Thoracic aorta (tissue), 2 donors: ENCODE measurements around the gene CBX1. TPM values are rescaled to one million over a fixed set of nuclear protein-coding genes. Genes with fewer than 3 reads are reported as not detected.
A peak's percentile ranks its signal among the peaks of the same experiment; 100 is the strongest.

Experiments
- ATAC-seq: fragments of 150-250 bp; one replicate; pipeline ENCODE4 v1.8.0; 2017; ENCODE audit warnings: low read depth; ENCODE audit not compliant: insufficient number of reproducible peaks, low FRiP score
- DNase-seq: peaks from one replicate; pipeline ENCODE4 v3.0.0-alpha.2; 2020; ENCODE audit warnings: low spot score
- H3K27ac ChIP-seq, 2 donors: fragments of 200-600 bp; sonication (generic); 1 replicate in 1 of 2; 2 replicates in 1 of 2; pipeline ENCODE4 v1.5.1; 2016; ENCODE audit warnings: mild to moderate bottlenecking in 2 of 2, moderate library complexity in 2 of 2
- H3K27me3 ChIP-seq: fragments of 200-600 bp; sonication (generic); replicated peaks from 2 replicates; pipeline ENCODE4 v1.6.0; 2016; ENCODE audit warnings: mild to moderate bottlenecking; ENCODE audit not compliant: insufficient read depth
- H3K36me3 ChIP-seq: fragments of 200-600 bp; sonication (generic); one replicate; pipeline ENCODE4 v1.5.1; 2016
- H3K4me1 ChIP-seq, 2 donors: fragments of 200-600 bp; sonication (generic); 1 replicate in 1 of 2; 2 replicates in 1 of 2; pipeline versions ENCODE4 v1.5.1 to v1.6.0; 2016; ENCODE audit warnings: low read depth in 2 of 2, mild to moderate bottlenecking in 1 of 2; ENCODE audit not compliant: control insufficient read depth in 1 of 2
- H3K4me3 ChIP-seq: fragments of 200-600 bp; sonication (generic); 2 replicates; pipeline ENCODE4 v1.5.1; 2016; ENCODE audit warnings: mild to moderate bottlenecking
- H3K9me3 ChIP-seq: fragments of 200-600 bp; sonication (generic); 2 replicates; pipeline ENCODE4 v1.5.1; 2016
- CTCF ChIP-seq: fragments of 200-600 bp; sonication (generic); IDR thresholded peaks from one replicate; pipeline ENCODE4 v1.5.1; 2019; ENCODE audit warnings: antibody characterized with exemption
- total RNA-seq, 2 donors: library from RNA; depleted of rRNA; stranded (reverse); fragments of >200 nt; gene quantifications; one replicate each; pipeline versions ENCODE4 v1.1.0 to v1.2.3, GENCODE V29; 2016

The CBX1 gene
- 10 to 100 TPM; 35.7 to 36.1 TPM for total RNA-seq

- Histone ChIP-seq H3K36me3 (no peaks in the 10 kb centered on the region), H3K4me3 (peak within 1 kb of the TSS; percentile 95), H3K4me1 (peaks cover 11 to 21% of the 10 kb centered on the region in 2 donors), H3K27me3 (no peaks in the 10 kb centered on the region), H3K27ac (peak within 1 kb of the TSS; percentile 89), H3K9me3 (no peaks in the 10 kb centered on the region)
- DNase-seq = peak; percentile 73
- peak; percentile 85 for ATAC-seq
- no peak for TF ChIP-seq CTCF
Measured at GRCh38 chr17:48101012-48101720, at the start of gene CBX1. Gene CBX1, minus strand, starts transcription at chr17:48101478. Its CDS starts 24,474 bp downstream, at chr17:48077004.

- DNase-seq = no peak
- H3K4me1 ChIP-seq = no peaks in the 10 kb centered on the region
- no peak for TF ChIP-seq CTCF
- H3K36me3 ChIP-seq = no peaks in the 10 kb centered on the region
- no peaks in the 10 kb centered on the region for H3K9me3 ChIP-seq
- H3K4me3 ChIP-seq = no peak overlapping the region
- H3K27ac ChIP-seq = no peak overlapping the region
- no peaks in the 10 kb centered on the region for H3K27me3 ChIP-seq
- ATAC-seq = no peak
Measured at GRCh38 chr17:48150597-48151001, 49.3 kb upstream of the CBX1 start.

- no peaks in the 10 kb centered on the region for H3K36me3 ChIP-seq
- peaks cover 4% of the 10 kb centered on the region for H3K27me3 ChIP-seq
- H3K4me3 ChIP-seq = no peak overlapping the region
- no peak for TF ChIP-seq CTCF
- H3K27ac ChIP-seq = no peak overlapping the region
- DNase-seq (no peak), ATAC-seq (no peak)
- no peaks in the 10 kb centered on the region for H3K4me1 ChIP-seq
- H3K9me3 ChIP-seq = no peaks in the 10 kb centered on the region
Measured at GRCh38 chr17:48149787-48150463, 48.6 kb upstream of the CBX1 start.

GRCh38 chr17:48148854-48149786, 47.8 kb upstream of the CBX1 start:
- no peak for TF ChIP-seq CTCF
- H3K27me3 ChIP-seq = peaks cover 4% of the 10 kb centered on the region
- no peaks in the 10 kb centered on the region for H3K4me1 ChIP-seq
- no peaks in the 10 kb centered on the region for H3K9me3 ChIP-seq
- no peak overlapping the region for H3K4me3 ChIP-seq
- DNase-seq (no peak), ATAC-seq (no peak)
- no peak overlapping the region for H3K27ac ChIP-seq
- no peaks in the 10 kb centered on the region for H3K36me3 ChIP-seq
